GM19023 (cell line): ENCODE results near the gene EMP3.
"Not testable (repeated sequence)": the region's sequence is repeated elsewhere in the genome, so short reads cannot be mapped to it uniquely, and the experiment has no call there.

Source experiments
- ATAC-seq: cut with Tn5 transposase; IDR thresholded peaks from one replicate; pipeline ENCODE4 v1.9.1; 2021; ENCODE audit warnings: mild to moderate bottlenecking, moderate library complexity; ENCODE audit not compliant: unreplicated experiment

The EMP3 gene, protein sequence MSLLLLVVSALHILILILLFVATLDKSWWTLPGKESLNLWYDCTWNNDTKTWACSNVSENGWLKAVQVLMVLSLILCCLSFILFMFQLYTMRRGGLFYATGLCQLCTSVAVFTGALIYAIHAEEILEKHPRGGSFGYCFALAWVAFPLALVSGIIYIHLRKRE

DNA sequence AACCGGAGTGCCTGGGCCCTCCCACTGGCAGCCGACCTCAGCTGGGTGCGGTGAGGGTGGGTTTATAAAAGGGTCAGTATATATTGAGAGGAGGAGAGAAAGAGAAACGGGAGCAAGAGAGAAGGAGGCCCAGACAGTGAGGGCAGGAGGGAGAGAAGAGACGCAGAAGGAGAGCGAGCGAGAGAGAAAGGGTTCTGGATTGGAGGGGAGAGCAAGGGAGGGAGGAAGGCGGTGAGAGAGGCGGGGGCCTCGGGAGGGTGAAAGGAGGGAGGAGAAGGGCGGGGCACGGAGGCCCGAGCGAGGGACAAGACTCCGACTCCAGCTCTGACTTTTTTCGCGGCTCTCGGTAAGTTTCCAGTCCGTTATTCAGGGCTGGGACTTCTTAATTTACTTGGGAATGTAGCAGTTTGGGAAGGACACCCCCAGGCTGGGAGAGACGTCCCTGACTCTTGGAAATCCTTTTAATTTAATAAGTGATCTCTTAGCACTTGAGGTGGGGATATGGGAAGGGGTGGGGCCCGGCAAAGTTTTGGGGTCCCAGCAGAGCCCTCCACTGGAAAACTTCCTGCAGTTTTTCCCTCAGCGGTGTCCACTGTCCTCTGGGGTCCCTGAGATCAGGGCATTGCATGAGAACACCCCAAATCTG lies at the start of gene EMP3:
Gene EMP3, plus strand, starts transcription at position 288 of the 646 bp plus-strand sequence. CDS start 1,293 bp downstream, outside the sequence.
- ATAC-seq, result no peak

DNA sequence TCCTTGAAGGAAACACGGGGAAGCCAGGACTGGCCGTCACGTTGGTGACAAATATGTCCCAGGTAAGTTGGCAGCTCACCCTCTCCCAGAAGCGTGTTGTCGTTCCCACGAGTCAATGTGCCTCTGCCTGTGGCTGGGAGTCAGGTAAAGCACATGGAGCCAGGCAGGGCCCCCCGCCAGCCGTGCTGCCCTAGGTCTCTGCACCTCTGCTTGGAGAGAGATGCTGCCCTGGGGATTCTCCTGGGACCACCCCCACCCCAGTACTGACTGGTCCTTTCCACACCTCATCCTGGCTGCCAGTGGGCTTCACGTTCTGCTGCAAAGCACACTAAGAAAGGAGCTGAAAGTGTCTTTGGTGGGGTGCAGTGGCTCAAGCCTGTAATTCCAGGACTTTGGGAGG lies 45.6 kb upstream of the EMP3 start:
- ATAC-seq, result no peak

DNA sequence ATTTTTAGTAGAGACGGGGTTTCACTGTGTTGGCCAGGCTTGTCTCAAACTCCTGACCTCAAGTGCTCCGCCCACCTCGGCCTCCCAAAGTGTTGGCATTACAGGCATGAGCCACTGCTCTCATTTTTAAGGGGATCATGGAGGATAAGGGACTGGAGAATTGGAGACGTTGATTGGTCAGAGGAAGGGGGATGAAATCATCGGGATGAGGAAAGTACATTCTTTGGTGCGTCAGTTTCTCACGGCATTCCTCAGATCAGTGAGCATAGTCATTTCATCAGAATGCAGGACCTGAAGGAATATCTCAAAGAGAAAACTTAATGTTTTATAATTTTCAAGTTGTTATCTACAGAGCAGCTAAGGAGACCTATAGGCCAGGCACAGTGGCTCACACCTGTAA lies 41.4 kb upstream of the EMP3 start:
- no peak for ATAC-seq

DNA sequence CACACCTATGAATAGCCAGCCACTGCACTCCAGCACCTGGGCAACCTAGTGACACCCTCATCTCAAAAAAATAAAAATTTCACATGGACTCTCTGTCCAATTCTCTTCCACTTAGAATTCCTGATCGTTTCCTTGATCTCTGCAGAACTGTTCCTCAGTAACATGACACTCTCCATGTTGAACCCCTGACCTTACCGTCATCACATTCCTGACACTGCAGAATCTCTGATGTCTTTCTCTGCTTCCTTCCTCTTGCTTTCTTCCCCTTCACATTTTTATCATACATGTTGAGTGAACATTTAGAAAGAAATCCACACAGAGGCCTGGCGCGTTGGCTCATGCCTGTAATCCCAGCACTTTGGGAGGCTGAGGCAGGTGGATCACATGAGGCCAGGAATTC lies 40.5 kb upstream of the EMP3 start:
- ATAC-seq, result no peak

DNA sequence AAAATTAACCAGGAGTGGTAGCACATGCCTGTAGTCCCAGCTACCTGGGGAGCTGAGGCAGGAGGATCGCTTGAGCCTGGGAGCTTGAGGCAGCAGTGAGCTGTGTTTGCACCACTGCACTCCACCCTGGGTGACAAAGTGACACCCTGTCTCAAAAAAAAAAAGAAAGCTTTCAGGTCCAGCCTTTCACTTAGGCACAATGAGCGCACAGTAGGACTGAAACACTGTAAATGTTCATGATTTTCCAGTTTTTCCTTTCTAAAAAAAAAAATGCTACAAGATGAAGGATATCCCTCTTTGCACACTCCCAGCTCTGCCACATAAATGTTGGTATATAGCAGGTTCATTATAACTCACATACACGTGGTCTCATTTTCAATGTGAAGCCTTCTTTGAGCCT lies 37.6 kb upstream of the EMP3 start:
- no peak for ATAC-seq

DNA sequence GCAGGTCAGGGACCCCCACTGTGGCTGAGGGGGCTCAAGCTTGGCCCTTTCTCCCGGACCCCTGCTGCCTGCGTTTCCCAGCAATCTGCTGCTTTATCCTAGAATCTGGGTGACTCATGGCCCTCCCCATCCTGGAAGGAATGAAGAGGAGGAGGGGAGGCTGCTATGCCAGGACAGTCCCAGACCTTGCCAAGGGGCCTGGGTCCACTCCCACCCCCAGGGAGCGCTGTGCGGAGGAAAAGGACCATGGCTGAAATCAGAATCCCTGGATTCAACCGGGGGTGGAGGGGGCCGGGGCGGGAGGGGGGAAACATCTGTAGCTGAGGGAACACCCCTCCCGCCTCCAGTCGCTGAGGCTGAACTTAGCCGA lies 35.0 kb upstream of the EMP3 start:
- ATAC-seq, result no peak

DNA sequence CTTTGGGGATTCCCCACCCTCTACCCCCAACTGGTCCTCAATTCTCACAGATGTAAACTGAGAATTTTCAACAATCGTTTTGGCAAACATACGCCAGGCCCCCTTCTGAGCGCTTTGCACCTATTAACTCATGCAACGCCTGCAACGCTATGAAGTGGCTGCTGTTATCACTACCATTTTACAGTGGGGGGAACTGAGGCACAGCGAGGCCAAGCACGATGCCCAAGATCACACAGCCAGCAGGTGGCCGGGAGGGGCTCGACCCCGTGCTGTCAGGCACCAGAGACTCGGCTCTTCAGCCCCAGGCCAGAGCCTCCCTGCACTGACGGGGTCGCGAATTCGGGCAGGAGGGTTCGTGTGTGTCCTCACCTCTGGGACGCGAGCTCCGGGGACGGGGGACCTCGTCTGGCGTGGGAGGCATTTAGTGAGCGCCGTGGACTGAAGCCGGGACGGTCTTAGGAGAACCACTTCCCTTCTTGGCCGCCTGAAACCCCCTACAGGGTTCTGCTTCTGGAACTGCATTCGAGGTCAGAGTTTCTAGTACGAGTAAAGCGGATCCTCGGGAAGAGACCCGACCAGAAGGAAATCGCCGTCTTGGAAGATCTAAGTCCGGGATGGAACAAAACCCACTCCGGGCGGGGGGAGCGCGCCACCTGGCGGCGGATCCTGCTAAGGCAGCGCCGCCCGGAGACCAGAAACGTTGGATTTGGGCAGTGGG lies 34.4 kb upstream of the EMP3 start:
- ATAC-seq, result no peak

DNA sequence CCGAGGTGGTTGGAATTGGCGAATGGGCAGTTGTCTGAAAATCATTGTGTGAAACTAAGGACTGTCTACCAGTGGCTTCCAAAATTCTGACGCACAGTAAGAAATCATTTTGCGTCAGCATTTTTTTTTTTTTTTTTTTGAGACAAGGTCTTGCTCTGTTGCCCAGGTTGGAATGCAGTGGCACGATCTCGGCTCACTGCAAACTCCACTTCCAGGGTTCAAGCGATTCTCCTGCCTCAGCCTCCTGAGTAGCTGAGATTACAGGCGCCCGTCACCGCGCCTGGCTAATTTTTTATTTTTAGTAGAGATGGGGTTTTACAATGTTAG lies 33.9 kb upstream of the EMP3 start:
- ATAC-seq, result not testable (repeated sequence)

DNA sequence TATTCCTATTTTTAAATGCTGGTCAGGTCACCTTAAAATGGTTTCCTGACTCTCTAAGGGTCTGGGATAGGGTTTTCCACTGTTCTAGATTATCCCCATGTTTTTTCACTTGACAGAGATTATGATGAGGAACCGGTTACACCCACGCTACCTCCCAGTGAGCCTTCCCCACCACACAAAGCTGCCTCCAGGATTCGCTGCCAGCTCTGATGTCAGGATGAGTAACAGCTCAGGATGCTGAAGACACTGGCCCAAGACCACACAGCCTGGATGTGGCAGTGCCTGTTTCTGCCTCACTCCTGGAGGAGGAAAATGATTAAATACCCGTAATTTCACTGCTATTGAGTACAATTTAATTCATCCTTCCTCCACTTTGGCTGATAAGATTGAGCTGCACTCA lies 32.6 kb upstream of the EMP3 start:
- no peak for ATAC-seq

DNA sequence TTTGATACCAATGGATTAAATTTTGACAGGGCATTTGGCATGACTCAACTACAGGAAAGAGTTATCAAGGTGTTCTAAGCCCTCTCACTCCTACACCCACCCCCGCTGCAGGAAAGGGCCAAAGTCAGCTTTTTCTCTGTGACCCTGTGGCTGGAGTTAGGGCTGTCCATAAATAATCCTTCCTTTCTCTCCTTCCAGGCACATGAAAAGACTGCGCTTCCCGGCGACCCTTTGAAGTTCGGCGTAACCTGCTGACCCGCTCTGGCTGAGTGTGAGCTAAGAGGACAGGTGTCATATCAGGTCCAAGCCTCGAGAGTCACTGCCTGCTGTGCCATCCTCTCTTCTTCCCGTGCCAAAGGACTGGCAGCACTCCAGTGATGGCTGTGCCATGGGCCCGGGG lies 29.9 kb upstream of the EMP3 start:
- no peak for ATAC-seq

DNA sequence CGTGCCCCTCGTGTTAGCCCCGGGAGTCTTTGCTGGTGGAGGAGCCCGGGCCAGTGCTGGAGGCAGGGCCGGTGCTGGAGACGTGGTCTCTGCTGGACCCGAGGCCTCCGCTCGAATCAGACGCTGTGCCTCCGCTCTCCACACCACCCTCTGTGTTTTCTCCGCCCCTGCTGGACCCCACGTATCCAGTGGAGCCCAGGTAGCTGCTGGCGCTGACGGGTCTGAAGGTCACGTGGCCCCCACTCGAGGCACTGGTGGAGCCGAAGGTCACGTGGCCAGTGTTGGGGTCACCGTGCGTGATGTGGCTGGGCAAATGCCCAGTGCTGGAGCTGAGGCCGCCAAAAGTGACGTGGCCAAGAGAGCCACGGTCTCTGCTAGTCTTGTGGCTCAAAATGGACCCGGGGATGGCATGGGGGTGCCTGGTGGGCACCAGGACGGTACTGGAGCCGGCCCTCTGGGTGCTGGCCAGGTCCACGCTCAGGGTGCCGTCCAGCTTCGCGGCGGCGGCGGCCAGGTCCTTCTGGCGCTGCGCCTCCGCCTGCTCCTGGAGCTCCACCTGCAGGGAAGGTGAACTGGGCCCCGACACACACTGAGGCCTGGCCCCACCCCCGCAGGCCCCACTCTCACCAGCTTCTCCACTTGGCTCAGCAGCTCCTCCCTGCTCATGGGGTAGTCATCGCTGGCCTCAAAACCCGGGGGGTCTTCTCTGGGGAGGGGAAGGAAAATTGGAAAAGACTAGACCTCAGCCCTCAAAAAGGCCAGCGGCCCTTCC lies 28.2 kb upstream of the EMP3 start:
- ATAC-seq, result no peak

DNA sequence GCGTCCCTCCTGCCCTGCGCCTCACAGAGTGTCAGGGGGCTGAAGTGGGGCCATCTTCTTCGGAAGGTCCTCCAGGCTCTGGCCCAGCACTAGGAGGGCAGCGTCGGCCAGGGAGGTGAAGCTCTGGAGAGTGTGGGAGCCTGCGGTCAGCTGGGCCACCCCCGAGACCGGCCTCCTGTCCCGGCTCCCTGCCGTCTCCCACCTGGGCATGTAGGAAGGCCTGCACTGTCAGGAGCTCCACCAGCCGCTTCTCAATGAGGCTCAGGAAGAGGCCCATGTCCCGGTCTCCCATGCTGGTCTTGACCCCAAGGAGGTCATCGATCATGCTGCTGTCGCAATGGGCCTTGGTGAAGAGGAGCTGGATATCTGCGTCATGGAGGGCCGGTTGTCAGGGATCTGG lies 27.4 kb upstream of the EMP3 start:
- ATAC-seq, result no peak

DNA sequence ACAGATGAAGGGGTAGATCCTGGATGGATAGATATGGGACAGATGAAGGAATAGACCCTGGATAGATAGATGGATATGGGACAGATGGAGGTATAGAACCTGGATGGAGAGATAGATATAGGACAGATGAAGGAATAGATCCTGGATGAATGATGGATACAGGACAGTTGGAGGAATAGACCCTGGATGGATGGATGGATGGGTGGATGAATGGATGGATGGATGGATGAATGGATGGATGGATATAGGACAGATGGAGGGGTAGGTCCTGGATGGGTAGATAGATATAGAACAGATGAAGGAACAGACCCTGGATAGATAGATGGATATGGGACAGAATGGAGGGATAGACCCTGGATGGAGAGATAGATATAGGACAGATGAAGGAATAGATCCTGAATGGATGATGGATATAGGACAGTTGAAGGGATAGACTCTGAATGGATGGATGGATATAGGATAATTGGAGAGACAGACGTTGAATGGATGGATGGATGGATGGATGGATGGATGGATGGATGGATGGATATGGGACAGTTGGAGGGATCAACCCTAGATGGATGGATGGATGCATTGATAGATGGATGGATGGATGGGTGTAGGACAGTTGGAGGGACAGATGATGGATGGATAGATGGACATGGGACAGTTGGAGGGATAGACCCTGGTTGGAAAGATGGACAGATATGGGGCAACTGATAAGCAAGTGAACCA lies 23.3 kb upstream of the EMP3 start:
- ATAC-seq, result no peak

DNA sequence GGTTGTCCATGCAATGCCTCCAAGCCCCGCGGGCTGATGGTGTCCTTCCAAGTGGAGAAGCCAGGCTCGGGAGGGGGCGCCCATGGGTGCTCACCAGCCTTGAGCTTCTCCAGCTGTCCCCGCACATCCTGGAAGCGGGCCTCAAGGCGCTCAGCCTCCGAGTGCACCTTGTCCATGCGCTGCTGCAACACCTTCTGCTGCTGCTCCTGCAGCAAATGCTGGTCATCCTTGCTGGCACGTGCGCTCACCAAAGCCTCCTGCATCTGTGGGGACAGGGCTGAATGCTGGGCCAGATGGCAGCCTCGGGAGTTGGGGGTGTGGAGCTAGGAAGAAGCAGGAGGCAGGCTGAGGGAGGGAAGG lies 22.8 kb upstream of the EMP3 start:
- ATAC-seq, result no peak

DNA sequence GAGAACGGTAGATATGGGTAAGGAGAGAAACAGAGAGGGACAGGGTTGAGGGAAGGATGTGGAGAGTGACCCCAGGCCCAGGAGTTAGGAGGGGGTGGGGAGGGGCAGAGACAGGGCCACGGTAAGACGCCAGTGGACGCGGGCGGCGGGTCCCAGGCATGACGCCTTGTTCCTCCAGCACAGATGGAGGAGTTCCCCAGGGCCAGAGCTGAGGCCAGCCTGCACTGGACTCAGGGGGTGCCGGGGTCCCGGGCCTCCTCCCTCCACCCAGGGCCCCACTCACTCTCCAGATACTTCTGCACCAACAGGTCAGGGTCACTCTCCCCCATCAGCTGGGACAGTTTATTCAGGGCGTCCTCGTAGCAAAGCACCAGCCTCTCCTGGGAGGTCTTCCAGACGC lies 22.0 kb upstream of the EMP3 start:
- ATAC-seq, result no peak

DNA sequence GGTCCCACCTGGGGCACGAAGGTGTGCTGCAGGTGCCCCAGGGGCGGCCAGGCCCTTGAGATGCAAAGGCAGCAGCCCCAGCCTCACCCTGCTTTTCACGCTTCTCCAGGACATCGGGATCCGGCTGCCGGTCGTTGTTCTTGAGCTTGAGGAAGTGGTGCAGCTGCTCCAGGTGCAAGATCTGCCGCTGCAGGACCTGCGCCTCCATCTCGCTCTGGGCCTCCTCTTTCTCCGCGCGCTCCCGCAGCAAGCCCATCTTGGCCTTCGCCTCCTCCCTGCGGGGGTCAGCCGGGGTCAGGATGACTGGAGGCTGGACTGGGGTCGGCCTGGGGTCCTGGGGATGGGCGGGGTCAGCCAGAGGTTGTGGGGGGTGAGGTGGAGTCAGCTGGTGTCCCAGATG lies 21.5 kb upstream of the EMP3 start:
- no peak for ATAC-seq

DNA sequence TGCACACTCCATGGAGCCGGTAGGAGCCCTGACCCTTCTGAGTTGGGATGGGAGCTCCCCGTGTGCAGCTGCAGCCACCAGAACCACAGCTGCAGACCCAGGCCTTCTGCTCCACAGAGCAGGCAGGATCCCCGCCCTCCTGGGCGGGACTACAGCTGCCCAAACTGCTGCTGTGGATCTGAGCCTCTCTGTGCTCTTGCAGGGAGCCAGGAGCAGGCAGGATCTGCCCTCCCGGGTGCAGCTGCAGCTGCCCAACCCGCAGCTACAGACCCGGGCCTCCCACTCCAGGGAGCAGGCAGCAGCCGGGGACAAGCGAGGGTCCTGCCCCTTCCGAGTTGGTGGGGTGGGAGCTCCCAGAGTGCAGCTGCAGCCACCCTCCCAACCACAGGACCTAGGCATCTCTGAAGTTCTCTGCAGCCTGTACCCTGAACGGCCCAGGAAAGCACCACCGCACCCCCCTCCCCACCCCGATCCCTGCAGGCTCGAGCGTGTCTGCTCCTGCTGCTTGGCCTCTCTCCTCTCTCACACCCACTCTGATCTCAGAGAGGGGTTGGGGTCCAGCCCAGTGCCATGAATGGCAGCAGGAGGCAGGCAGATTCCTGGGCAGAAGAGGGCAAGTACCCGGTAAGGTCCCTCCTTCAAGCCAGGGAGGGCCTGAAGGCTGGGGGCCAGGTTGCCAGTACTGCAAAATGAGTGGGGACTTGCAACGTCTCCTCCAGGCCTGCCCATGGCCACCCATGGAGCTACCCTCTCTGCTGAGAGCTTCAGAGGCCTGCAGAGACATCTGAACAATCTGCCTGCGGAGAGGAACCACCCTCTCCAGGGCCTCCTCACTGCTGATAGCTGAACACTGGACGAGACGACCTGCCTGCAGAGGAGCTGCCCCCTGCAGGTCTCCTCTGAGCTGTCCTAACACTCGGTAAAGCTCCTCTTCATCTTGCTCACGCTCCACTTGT lies 16.4 kb upstream of the EMP3 start:
- ATAC-seq, result no peak

DNA sequence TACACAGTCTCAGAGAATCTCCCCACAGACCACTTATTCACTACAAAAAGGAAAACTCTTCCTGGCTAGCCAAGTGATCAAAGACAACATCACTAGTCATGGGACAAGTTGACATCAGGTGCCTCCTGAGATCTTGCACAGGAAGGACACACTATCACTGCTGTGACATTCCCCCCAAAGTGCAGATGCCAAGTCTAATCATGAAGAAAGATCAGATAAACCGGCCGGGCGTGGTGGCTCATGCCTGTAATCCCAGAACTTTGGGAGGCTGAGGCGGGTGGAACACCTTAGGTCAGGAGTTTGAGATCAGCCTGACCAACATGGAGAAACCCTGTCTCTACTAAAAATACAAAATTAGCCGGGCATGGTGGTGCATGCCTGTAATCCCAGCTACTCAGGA lies 15.6 kb upstream of the EMP3 start:
- ATAC-seq, result not testable (repeated sequence)

DNA sequence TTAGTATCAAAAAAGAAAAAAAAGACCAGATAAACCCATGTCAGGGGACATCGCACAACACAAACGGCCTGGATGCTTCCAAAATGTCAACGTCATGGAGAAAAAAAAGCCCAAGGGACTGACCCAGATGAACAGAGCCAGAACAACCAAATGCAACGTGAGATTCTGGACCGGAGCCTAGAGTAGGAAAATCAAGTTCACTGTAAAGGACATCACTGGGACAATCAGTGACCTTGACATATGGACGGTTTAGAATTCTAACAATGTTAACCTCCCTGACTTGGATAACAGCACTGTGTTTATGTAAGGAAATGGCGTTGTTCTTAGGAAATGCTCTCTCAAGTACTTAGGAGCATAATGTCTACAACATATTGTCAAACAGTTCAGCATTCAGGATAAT lies 15.1 kb upstream of the EMP3 start:
- no peak for ATAC-seq

DNA sequence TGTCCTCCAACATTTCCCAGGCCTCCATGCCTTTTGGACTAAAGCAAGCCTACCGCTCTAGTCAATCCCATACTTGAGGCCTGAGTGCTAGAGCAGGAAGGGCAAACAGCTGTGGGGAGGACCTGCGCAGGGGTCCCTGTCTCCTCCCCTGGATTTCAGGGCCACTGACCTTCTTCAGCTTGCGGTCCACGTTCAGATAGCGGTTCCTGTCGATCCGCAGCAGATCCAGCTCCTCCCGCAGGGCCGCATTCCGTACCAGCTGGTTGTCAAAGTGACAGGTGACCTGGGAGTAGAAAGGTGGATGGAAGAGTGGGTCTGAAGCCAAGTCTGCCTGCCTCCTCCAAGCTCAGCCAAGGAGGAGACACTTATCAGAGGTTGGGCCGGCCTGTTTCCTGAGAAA lies 14.0 kb upstream of the EMP3 start:
- no peak for ATAC-seq
